K562 (cell line): ENCODE measurements around the gene MAGI2. TPM values are rescaled to one million over a fixed set of nuclear protein-coding genes. Genes with fewer than 3 reads are reported as not detected.

Experiments
- ATAC-seq: fragments of 200-7000 bp; cut with Tn5 transposase; 3 replicates; pipeline ENCODE4 v1.9.1; 2020; ENCODE audit warnings: moderate library complexity
- BruUV-seq: library from RNA; stranded (reverse); fragments of 400-500 nt; replicated peaks from 2 replicates; lab custom pipeline; 2021; lab: Mats Ljungman, UMichigan
- CTCF ChIA-PET: fragments of 300-600 bp; formaldehyde crosslinking; extraction: SDS; loops from one replicate; lab custom pipeline; 2021; ENCODE audit warnings: low intra/inter-chr PET ratio; lab: Yijun Ruan, JAX
- POLR2A ChIA-PET: fragments of 300-600, 350-650 bp; sonication (Branson Sonifier 250); formaldehyde crosslinking; extraction: SDS; loops from one replicate; lab custom pipeline; 2021; ENCODE audit warnings: antibody characterized with exemption, inconsistent platforms; lab: Yijun Ruan, JAX
- DNase-seq, 4 experiments: peaks; one replicate each; pipeline versions ENCODE4 v3.0.0 to v3.0.0-alpha.2; 2011 to 2018; ENCODE audit warnings: low spot score in 3 of 4, mixed read lengths in 3 of 4; ENCODE audit errors: extremely low read depth in 1 of 4
- FAIRE-seq: peaks from 2 replicates; lab custom pipeline; 2011; peaks lifted over from hg19 to GRCh38; lab: Jason Lieb, UNC
- H2AFZ ChIP-seq: 2 replicates; pipeline ENCODE4 v1.6.0; 2011; ENCODE audit warnings: low read depth, low read length, control low read depth, inconsistent platforms
- H3K27ac ChIP-seq: fragments of 200-600 bp; 3 replicates; pipeline ENCODE4 v1.8.0; 2011; ENCODE audit warnings: low read depth, mild to moderate bottlenecking, control low read depth, inconsistent platforms, low read length, moderate library complexity, mixed read lengths; ENCODE audit errors: extremely low read depth
- H3K27me3 ChIP-seq, 2 experiments: fragments of 300-600 bp in 1 of 2; 2 replicates in 1 of 2; 3 replicates in 1 of 2; pipeline versions ENCODE4 v1.6.0 to v1.8.0; 2011; ENCODE audit warnings: inconsistent platforms in 2 of 2, low read length in 2 of 2, mild to moderate bottlenecking in 1 of 2, mixed read lengths in 1 of 2, moderate library complexity in 1 of 2; ENCODE audit not compliant: control insufficient read depth in 2 of 2, insufficient read depth in 2 of 2
- H3K36me3 ChIP-seq: fragments of 300-600 bp; 3 replicates; pipeline ENCODE4 v1.8.0; 2011; ENCODE audit warnings: mild to moderate bottlenecking, low read length, inconsistent platforms; ENCODE audit not compliant: control insufficient read depth, insufficient read depth
- H3K4me1 ChIP-seq, 2 experiments: fragments of 200-600 bp in 1 of 2; replicated peaks in 1 of 2; 2 replicates in 1 of 2; 3 replicates in 1 of 2; pipeline versions ENCODE4 v1.5.1 to v1.8.0; 2011; ENCODE audit warnings: inconsistent platforms in 2 of 2, low read length in 2 of 2, mild to moderate bottlenecking in 1 of 2, mixed read lengths in 1 of 2, moderate library complexity in 1 of 2; ENCODE audit not compliant: control insufficient read depth in 2 of 2, insufficient read depth in 2 of 2
- H3K4me2 ChIP-seq: 2 replicates; pipeline ENCODE4 v1.6.1; 2011; ENCODE audit warnings: low read length, control low read depth, inconsistent platforms, mixed read lengths; ENCODE audit not compliant: insufficient read depth
- H3K4me3 ChIP-seq: fragments of 200-600 bp; sonication (generic), shearing (Covaris generic); 2 replicates; pipeline ENCODE4 v1.5.1; 2016; ENCODE audit warnings: control low read depth, inconsistent platforms
- H3K79me2 ChIP-seq: fragments of 200-600 bp; 3 replicates; pipeline ENCODE4 v1.8.0; 2011; ENCODE audit warnings: low read length, inconsistent platforms; ENCODE audit not compliant: control insufficient read depth, insufficient read depth
- H3K9ac ChIP-seq, 2 experiments: 2 replicates each; pipeline versions ENCODE4 v1.6.0 to v1.6.1; 2011; ENCODE audit warnings: low read depth in 2 of 2, low read length in 2 of 2, control low read depth in 1 of 2, inconsistent platforms in 1 of 2, mild to moderate bottlenecking in 1 of 2, mixed read lengths in 1 of 2; ENCODE audit not compliant: insufficient read depth in 1 of 2
- H3K9me1 ChIP-seq: one replicate; pipeline ENCODE4 v1.6.0; 2011; ENCODE audit warnings: inconsistent platforms, mild to moderate bottlenecking, low read length, moderate library complexity; ENCODE audit not compliant: control insufficient read depth, insufficient read depth
- H3K9me3 ChIP-seq: replicated peaks from 2 replicates; pipeline ENCODE4 v1.5.1; 2011; ENCODE audit warnings: low read depth, low read length, inconsistent platforms; ENCODE audit not compliant: control insufficient read depth, insufficient read depth
- H4K20me1 ChIP-seq: replicated peaks from 2 replicates; pipeline ENCODE4 v1.6.1; 2011; ENCODE audit warnings: low read length, inconsistent platforms, mixed read lengths; ENCODE audit not compliant: control insufficient read depth, insufficient read depth
- CBX2 ChIP-seq: fragments of 200-600 bp; sonication (generic); IDR thresholded peaks from one replicate; pipeline ENCODE4 v1.6.1; 2012; ENCODE audit warnings: mild to moderate bottlenecking, low read length, inconsistent platforms; ENCODE audit not compliant: insufficient read depth, poor library complexity, severe bottlenecking
- ETV1 ChIP-seq: fragments of 450-650 bp; conservative IDR thresholded peaks from 2 replicates; pipeline ENCODE4 v1.6.1; 2016; ENCODE audit warnings: missing genetic modification characterization, control low read depth, low read depth, missing compliant biosample characterization
- HDAC3 ChIP-seq: fragments of 450-650 bp; IDR thresholded peaks from 2 replicates; pipeline ENCODE4 v1.6.1; 2018; ENCODE audit warnings: borderline replicate concordance, mild to moderate bottlenecking, moderate library complexity; ENCODE audit not compliant: partially characterized antibody
- KLF1 ChIP-seq: fragments of 450-650 bp; IDR thresholded peaks from 2 replicates; pipeline ENCODE4 v1.6.1; 2016; ENCODE audit warnings: missing genetic modification characterization, missing compliant biosample characterization
- RBM25 ChIP-seq: fragments of 200-400 bp; formaldehyde crosslinking; IDR thresholded peaks from 2 replicates; pipeline ENCODE4 v1.6.1; 2018; ENCODE audit warnings: low read length, low read depth, moderate library complexity; ENCODE audit not compliant: severe bottlenecking
- SMARCA4 ChIP-seq: fragments of 450-650 bp; IDR thresholded peaks from 2 replicates; pipeline ENCODE4 v1.6.1; 2016
- ZFX ChIP-seq: sonication (generic); formaldehyde crosslinking; IDR thresholded peaks from 2 replicates; pipeline ENCODE4 v1.8.0; 2022; ENCODE audit warnings: mild to moderate bottlenecking, missing genetic modification reagents, moderate library complexity
- ZNF384 ChIP-seq: IDR thresholded peaks from 2 replicates; pipeline ENCODE4 v1.6.1; 2012; ENCODE audit warnings: low read depth, low read length, improper control_type of control experiment
- ZNF75A ChIP-seq: fragments of 450-650 bp; formaldehyde crosslinking; IDR thresholded peaks from 2 replicates; pipeline ENCODE4 v1.4.0; 2020; ENCODE audit warnings: mild to moderate bottlenecking
- ZNF766 ChIP-seq: fragments of 200-800 bp; sonication (Bioruptor generic); conservative IDR thresholded peaks from 2 replicates; pipeline ENCODE4 v1.6.1; 2016; ENCODE audit warnings: missing genetic modification characterization, missing compliant biosample characterization
- WGBS: fragments of 100-300 bp; shearing (Covaris generic); methylation state at CpG from one replicate; pipeline ENCODE4 v1.1.6; 2016; ENCODE audit warnings: low coverage, mixed read lengths; ENCODE audit not compliant: insufficient coverage; ENCODE audit errors: missing lambda C conversion rate; 5-methylcytosine and 5-hydroxymethylcytosine counted together
- in situ Hi-C: fragments of 300-500 bp; cut with MboI; formaldehyde crosslinking; loops from 4 replicates; pipeline ENCODE4 v1.15.0; 2018; ENCODE audit warnings: inconsistent platforms, mixed read lengths
- intact Hi-C: fragments of 100-400 bp; cut with micrococcal nuclease; formaldehyde crosslinking; loops from 2 replicates; pipeline ENCODE4 v1.14.2; 2022
- polyA plus RNA-seq, 8 experiments: library from polyadenylated mRNA; depleted of rRNA in 4 of 8; stranded (reverse) in 5 of 8; unstranded in 3 of 8; fragments of >200 nt; fragmentation: Nextera tagmentation in 2 of 8; fragmentation: Illumina TruSeq in 1 of 8; extraction: Ambion mirVana in 2 of 8; extraction: Trizol in 1 of 8; gene quantifications; 2 replicates each; pipeline versions ENCODE4 v1.2.1 to v1.2.3, GENCODE V29; 2011 to 2014; ENCODE audit warnings: inconsistent platforms in 1 of 8, missing spikeins in 1 of 8
- total RNA-seq, 7 experiments: library from RNA; depleted of rRNA in 6 of 7; stranded (reverse); fragments of >200 nt in 6 of 7; fragmentation: Illumina TruSeq in 2 of 7; extraction: Trizol in 2 of 7; gene quantifications; 2 replicates each; pipeline versions ENCODE4 v1.2.1 to v1.2.3, GENCODE V29; 2011 to 2021; ENCODE audit warnings: low replicate concordance in 1 of 7
- TF ChIP-seq, protein P1 (sequence below): fragments of 250-450 bp; sonication (Bioruptor Pico); IDR thresholded peaks from 2 replicates; pipeline ENCODE4 v1.8.0; 2021; ENCODE audit warnings: mild to moderate bottlenecking, moderate library complexity

The MAGI2 gene
- total and polyA plus RNA-seq, 9 of the 15 experiments (the other 6 are each of a cell fraction or from before 2014, with no cell fraction given), result 0.27 to 1.4 (median 0.70) TPM

DNA sequence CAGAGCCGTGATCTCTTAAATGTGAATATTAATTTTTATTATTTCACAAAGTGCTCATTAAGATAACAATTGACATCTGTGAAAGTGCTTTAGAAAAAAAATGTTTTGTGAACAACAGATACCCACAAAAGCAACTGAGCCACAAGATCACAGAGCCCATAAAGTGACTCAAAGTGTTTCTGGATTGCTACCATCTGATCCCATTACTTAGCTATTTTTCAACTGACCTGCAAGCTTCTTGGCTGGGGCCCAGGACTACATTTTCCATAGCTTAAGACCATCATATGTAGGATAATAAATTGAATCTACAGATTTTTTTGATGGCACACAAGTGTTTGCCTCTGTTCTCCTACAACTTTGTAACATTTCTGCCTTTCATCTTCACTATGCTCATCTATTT is 980.4 kb downstream of the MAGI2 start:
- no peak overlapping the region for H3K9ac ChIP-seq
- no peak for TF ChIP-seq ZNF384
- TF ChIP-seq KLF1 (tag), result no peak
- TF ChIP-seq ZFX (CRISPR knock-in tag), result no peak
- no peak for TF ChIP-seq CBX2
- TF ChIP-seq ETV1 (tag), result no peak
- no peak for TF ChIP-seq RBM25
- TF ChIP-seq SMARCA4, result no peak
- TF ChIP-seq HDAC3, result no peak
- no peak for TF ChIP-seq ZNF75A
- TF ChIP-seq, protein P1, sequence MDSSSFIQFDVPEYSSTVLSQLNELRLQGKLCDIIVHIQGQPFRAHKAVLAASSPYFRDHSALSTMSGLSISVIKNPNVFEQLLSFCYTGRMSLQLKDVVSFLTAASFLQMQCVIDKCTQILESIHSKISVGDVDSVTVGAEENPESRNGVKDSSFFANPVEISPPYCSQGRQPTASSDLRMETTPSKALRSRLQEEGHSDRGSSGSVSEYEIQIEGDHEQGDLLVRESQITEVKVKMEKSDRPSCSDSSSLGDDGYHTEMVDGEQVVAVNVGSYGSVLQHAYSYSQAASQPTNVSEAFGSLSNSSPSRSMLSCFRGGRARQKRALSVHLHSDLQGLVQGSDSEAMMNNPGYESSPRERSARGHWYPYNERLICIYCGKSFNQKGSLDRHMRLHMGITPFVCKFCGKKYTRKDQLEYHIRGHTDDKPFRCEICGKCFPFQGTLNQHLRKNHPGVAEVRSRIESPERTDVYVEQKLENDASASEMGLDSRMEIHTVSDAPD, result no peak
- no peak for TF ChIP-seq ZNF766 (CRISPR knock-in tag)
- TF ChIP-seq, all 486 proteins: peak for 0
- Histone ChIP-seq H3K79me2 (no peaks in the 10 kb centered on the region), H3K4me2 (no peak overlapping the region), H3K27me3 (no peaks in the 10 kb centered on the region), H3K9me1 (no peaks in the 10 kb centered on the region), H3K9me3 (no peaks in the 10 kb centered on the region), H3K36me3 (no peaks in the 10 kb centered on the region), H3K27ac (no peak overlapping the region), H3K4me1 (no peaks in the 10 kb centered on the region), H3K4me3 (no peak overlapping the region), H2AFZ (no peak overlapping the region), H4K20me1 (no peaks in the 10 kb centered on the region)
- no peak for ATAC-seq
- 0% methylated on average over 1 of the region's 1 CpG for WGBS
- no peak for FAIRE-seq
- in situ Hi-C loops, result no loop called here
- no TSS peak for BruUV-seq
- CTCF ChIA-PET, result no interaction called here
- no peak for DNase-seq
- intact Hi-C loops, result no loop called here
- POLR2A ChIA-PET, result interaction anchor here (0.6 kb wide), 1 partner anchor 218 kb away, joined by 3 read pairs; no protein-coding TSS in a partner anchor
